ENCODE results near the gene GSDME.

The GSDME gene

GRCh38 chr7:24715661-24716479 is 41.4 kb downstream of the GSDME start:
- ATAC-seq (no peak), DNase-seq (no peak)
- no peak overlapping the region for H3K27ac Mint-ChIP-seq
- no peak overlapping the region for H3K4me3 Mint-ChIP-seq
- H3K27me3 Mint-ChIP-seq = peaks cover 27% of the 10 kb centered on the region
- peaks cover 9% of the 10 kb centered on the region for H3K4me1 Mint-ChIP-seq
- no peaks in the 10 kb centered on the region for H3K9me3 Mint-ChIP-seq
- no peaks in the 10 kb centered on the region for H3K36me3 Mint-ChIP-seq (ENCODE audit: low read depth)

GRCh38 chr7:24715171-24715570 is 42.1 kb downstream of the GSDME start:
- no peak for DNase-seq
- no peak for ATAC-seq
- H3K36me3 Mint-ChIP-seq (ENCODE audit: low read depth) = no peaks in the 10 kb centered on the region
- no peak overlapping the region for H3K4me3 Mint-ChIP-seq
- no peak overlapping the region for H3K27ac Mint-ChIP-seq
- peaks cover 27% of the 10 kb centered on the region for H3K27me3 Mint-ChIP-seq
- no peaks in the 10 kb centered on the region for H3K9me3 Mint-ChIP-seq
- peaks cover 8% of the 10 kb centered on the region for H3K4me1 Mint-ChIP-seq

GRCh38 chr7:24714676-24715010 is 42.6 kb downstream of the GSDME start:
- Mint-ChIP-seq H3K4me3 (no peak overlapping the region), H3K9me3 (no peaks in the 10 kb centered on the region), H3K4me1 (peaks cover 5% of the 10 kb centered on the region), H3K27ac (no peak overlapping the region), H3K27me3 (peaks cover 27% of the 10 kb centered on the region), H3K36me3 (ENCODE audit: low read depth) (no peaks in the 10 kb centered on the region)
- ATAC-seq (no peak), DNase-seq (no peak)

DNA sequence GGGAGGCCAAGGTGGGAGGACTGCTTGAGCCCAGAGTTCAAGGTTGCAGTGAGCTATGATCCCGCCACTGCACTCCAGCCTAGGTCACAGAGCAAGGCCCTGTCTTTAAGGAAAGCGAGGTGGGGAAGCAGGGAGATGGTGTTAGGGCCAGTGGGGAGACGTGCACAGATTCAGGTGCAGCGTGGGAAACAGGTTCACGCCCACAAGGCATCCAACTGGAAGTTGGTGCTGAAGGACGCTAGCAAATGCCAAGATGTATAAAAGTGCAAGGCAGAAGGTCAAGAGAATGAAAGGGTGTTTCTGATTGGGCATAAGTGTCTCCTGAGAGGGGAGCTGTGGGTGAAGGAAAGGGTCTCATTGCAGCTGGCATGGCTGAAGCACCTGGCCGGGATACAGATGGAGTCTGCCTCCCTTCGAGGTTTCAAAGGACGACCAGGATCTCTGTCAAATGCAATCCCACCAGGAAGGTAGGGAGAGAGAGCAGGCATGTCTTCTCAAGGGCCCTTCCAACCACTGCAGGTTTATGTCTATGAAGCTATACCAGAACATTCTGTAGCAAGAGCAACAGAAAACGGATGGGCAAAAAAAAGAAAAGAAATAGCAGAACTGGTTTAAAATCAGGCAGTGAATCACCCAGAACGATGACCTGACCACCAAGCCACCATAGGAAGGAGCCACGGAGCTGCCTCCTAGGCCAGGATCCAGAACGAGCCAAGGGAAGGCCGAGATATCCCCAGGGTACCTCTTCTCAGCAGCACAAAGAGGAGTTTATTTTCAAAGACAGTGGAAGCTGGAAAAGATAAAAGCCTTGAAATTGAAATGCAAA is 43.2 kb downstream of the GSDME start:
- Mint-ChIP-seq H3K4me3 (no peak overlapping the region), H3K9me3 (no peaks in the 10 kb centered on the region), H3K36me3 (ENCODE audit: low read depth) (no peaks in the 10 kb centered on the region), H3K4me1 (peaks cover 5% of the 10 kb centered on the region), H3K27ac (no peak overlapping the region), H3K27me3 (peaks cover 24% of the 10 kb centered on the region)
- ATAC-seq (no peak), DNase-seq (no peak)

GRCh38 chr7:24713039-24713793 is 44.0 kb downstream of the GSDME start:
- ATAC-seq = no peak
- H3K27me3 Mint-ChIP-seq = peaks cover 21% of the 10 kb centered on the region
- no peak overlapping the region for H3K27ac Mint-ChIP-seq
- H3K9me3 Mint-ChIP-seq = no peaks in the 10 kb centered on the region
- H3K4me3 Mint-ChIP-seq = no peak overlapping the region
- H3K4me1 Mint-ChIP-seq = peaks cover 4% of the 10 kb centered on the region
- H3K36me3 Mint-ChIP-seq (ENCODE audit: low read depth) = no peaks in the 10 kb centered on the region
- no peak for DNase-seq

- DNase-seq (no peak), ATAC-seq (no peak)
- Mint-ChIP-seq H3K4me3 (no peak overlapping the region), H3K9me3 (no peaks in the 10 kb centered on the region), H3K4me1 (peaks cover 2% of the 10 kb centered on the region), H3K27me3 (peaks cover 8% of the 10 kb centered on the region), H3K27ac (no peak overlapping the region), H3K36me3 (ENCODE audit: low read depth) (no peaks in the 10 kb centered on the region)
These were observed 47.5 kb downstream of the GSDME start for GRCh38 chr7:24709585-24710360.

DNA sequence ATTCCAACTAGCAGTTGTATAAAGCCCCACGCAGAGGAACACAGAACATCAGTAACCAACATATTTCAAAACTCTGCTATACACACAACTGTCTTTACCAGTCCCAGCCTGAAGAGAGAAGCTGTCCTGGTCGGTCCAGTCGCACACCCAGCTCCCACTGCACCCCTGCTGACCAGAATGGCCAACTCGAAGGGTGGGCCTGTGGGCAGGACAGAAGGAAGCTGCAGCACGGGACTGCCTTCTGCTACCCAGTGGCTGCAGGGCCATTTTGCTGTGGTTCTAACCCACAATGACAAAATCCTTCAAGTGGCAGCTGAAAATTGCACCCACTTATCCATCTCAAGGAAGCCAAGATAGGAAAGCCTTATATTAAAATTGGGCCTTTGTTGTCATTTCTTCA is 48.2 kb downstream of the GSDME start:
- H3K27ac Mint-ChIP-seq = no peak overlapping the region
- no peak overlapping the region for H3K4me3 Mint-ChIP-seq
- H3K36me3 Mint-ChIP-seq (ENCODE audit: low read depth) = no peaks in the 10 kb centered on the region
- H3K4me1 Mint-ChIP-seq = peaks cover 2% of the 10 kb centered on the region
- H3K9me3 Mint-ChIP-seq = no peaks in the 10 kb centered on the region
- no peak for ATAC-seq
- no peak for DNase-seq
- peaks cover 6% of the 10 kb centered on the region for H3K27me3 Mint-ChIP-seq

DNA sequence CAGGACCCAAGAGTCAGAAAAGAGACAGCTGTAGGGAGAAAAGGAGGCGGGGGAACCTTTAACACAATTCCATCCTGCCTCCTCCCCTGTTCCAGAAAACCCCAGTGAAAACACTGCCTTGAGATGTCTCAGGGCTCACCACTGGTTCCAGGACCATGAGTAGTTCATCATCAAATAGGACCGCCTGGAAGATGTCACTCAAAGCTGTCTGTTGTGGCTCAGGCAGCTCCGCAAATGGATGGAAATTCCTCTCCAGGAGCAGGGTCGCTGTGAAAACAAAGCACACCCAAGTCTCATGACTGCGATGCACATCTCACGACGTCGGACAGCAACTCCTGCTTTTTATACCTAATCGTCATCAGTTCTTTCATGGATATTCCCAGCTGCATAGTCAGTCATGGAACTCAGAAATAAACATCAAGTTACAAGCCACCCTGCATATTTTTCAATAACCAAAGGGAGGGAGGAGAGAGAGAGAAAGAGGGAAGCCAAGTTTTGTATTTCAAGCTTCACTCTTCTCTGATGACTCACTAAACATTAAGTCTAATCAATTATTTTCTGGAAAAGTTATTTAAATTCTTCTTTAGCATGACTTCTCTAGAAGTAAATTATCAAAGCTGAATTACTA is 49.2 kb downstream of the GSDME start:
- DNase-seq (no peak), ATAC-seq (no peak)
- peaks cover 2% of the 10 kb centered on the region for H3K4me1 Mint-ChIP-seq
- no peaks in the 10 kb centered on the region for H3K9me3 Mint-ChIP-seq
- no peaks in the 10 kb centered on the region for H3K36me3 Mint-ChIP-seq (ENCODE audit: low read depth)
- no peak overlapping the region for H3K4me3 Mint-ChIP-seq
- no peaks in the 10 kb centered on the region for H3K27me3 Mint-ChIP-seq
- no peak overlapping the region for H3K27ac Mint-ChIP-seq

DNA sequence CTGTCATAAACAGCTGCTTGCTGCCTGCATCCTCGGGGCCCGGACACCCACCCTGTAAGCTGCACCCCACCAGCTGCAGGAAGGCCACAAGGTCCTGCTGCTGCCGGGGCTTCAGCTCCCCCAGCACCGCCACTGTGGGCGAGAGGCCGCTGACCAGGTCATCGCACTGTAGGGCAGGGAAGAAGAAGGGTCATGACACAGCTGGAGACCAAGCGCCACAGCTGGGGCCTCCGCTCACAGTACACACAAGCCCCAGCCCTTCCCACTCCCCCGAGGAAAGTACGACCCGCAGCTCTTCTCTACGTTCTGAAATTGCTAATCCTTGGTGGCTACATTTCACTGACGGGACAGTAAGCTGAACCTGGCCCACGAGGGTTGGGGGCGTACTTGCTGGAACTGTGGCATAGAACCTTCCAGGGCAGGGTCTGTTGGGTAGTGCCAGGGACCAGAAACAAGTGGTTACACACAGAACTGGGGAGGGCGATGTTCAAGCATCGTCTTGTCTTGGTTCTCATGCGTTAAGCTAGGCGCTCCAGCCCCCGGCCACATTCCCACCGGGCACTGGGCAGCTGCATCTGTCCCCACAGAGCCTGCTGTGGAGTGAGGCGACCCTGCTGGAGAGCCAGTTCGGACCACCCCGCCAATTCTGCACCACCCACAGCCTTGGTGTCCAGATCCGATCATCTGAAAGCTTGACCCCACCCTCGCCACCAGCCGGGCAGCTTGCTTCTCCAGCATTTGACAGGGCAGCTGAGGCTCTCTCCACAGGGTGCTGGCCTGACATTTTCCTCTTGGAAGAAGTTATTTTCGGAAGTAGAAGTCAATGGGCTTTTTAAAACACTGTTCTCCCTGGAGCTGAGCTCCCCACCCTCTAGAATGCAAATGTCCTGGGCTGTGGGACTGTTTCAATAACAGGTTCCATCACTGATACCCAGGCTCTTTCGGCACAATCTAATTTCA is 50.8 kb downstream of the GSDME start:
- no peak for DNase-seq
- no peaks in the 10 kb centered on the region for H3K27me3 Mint-ChIP-seq
- H3K4me1 Mint-ChIP-seq = peaks cover 2% of the 10 kb centered on the region
- no peaks in the 10 kb centered on the region for H3K36me3 Mint-ChIP-seq (ENCODE audit: low read depth)
- H3K9me3 Mint-ChIP-seq = no peaks in the 10 kb centered on the region
- no peak overlapping the region for H3K27ac Mint-ChIP-seq
- no peak for ATAC-seq
- H3K4me3 Mint-ChIP-seq = no peak overlapping the region

DNA sequence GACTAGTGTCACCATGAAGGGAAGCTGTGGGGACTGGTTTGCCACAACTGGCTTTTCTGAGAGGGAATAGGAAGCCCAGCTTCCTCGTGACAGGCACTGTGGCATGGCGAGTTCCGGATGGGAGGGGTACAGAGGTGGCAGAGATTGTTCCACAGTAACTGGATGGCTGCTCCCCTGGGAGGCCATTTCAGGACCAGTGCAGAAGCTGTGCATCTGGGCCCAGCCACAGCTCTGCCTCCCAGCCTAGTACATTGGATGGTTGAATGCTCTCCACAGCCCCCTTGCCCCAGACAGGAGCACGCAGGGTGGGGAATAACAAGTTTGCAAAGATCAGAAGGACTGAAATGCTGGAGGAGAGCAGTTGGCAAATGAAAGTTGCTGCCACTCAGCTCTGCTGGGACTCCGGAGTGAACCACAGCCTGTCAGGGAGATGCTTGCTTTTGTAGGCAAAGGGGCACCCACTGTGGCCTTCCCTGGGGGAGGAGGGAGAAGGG is 51.8 kb downstream of the GSDME start:
- H3K4me1 Mint-ChIP-seq = peaks cover 2% of the 10 kb centered on the region
- no peaks in the 10 kb centered on the region for H3K27me3 Mint-ChIP-seq
- DNase-seq (no peak), ATAC-seq (peak; percentile 26)
- no peaks in the 10 kb centered on the region for H3K9me3 Mint-ChIP-seq
- no peaks in the 10 kb centered on the region for H3K36me3 Mint-ChIP-seq (ENCODE audit: low read depth)
- H3K4me3 Mint-ChIP-seq = no peak overlapping the region
- H3K27ac Mint-ChIP-seq = no peak overlapping the region

GRCh38 chr7:24704311-24704710 is 53.0 kb downstream of the GSDME start:
- H3K4me1 Mint-ChIP-seq = peaks cover 2% of the 10 kb centered on the region
- no peaks in the 10 kb centered on the region for H3K9me3 Mint-ChIP-seq
- H3K27ac Mint-ChIP-seq = no peak overlapping the region
- peaks cover 7% of the 10 kb centered on the region for H3K36me3 Mint-ChIP-seq (ENCODE audit: low read depth)
- DNase-seq = no peak
- no peak for ATAC-seq
- H3K27me3 Mint-ChIP-seq = no peaks in the 10 kb centered on the region
- no peak overlapping the region for H3K4me3 Mint-ChIP-seq

DNA sequence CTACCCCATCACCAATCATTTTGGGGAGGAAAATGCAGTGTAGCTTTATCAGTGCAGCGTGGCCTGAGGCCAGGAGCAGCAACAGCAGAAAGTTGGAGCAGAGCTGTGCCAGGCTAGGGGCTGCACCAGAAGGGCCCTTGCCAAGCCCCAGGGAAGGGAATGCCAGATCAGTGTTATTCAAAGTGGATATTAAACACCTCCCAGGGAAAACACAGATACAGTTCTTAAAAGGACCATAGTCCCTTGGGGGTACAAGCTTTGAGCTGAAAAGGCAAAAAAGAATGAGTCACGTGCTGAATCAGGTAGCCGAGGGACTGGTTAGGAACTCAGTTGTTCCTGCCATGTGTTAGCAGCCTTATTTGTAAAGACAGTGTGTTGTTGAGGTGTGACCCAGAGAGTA is 54.0 kb downstream of the GSDME start:
- DNase-seq (no peak), ATAC-seq (no peak)
- Mint-ChIP-seq H3K4me3 (no peak overlapping the region), H3K4me1 (peaks cover 2% of the 10 kb centered on the region), H3K27ac (no peak overlapping the region), H3K27me3 (no peaks in the 10 kb centered on the region), H3K36me3 (ENCODE audit: low read depth) (peaks cover 7% of the 10 kb centered on the region), H3K9me3 (no peaks in the 10 kb centered on the region)

DNA sequence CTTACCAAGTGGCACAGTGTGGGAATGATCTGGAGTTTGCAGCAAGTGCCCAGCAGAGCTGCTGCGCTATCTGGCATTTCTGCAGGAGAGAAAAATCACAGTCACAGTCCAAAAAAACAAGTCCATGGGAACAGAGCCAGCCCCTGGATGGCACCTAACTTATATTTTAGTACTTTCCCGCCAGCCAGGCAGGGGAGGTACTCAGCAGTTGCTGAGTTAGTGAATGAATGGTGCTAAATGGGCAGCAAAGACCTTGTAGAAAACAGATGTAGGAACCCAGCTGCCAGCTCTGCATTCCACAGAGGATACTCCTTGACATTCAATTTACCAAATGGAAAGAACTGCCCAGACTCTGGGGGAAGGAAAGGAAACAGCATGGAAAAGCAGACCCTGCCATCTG is 54.5 kb downstream of the GSDME start:
- no peak for DNase-seq
- H3K9me3 Mint-ChIP-seq = no peaks in the 10 kb centered on the region
- no peak overlapping the region for H3K4me3 Mint-ChIP-seq
- no peaks in the 10 kb centered on the region for H3K27me3 Mint-ChIP-seq
- H3K4me1 Mint-ChIP-seq = peaks cover 2% of the 10 kb centered on the region
- ATAC-seq = no peak
- no peak overlapping the region for H3K27ac Mint-ChIP-seq
- peaks cover 7% of the 10 kb centered on the region for H3K36me3 Mint-ChIP-seq (ENCODE audit: low read depth)
